GM23338 (cell line): Measurements from ENCODE around the gene SH2D3C. TPM values are rescaled to one million over a fixed set of nuclear protein-coding genes. Genes with fewer than 3 reads are reported as not detected.

Source experiments
- ATAC-seq: fragments of 200-7000 bp; cut with Tn5 transposase; 3 replicates; pipeline ENCODE4 v1.9.1; 2020
- DNase-seq: peaks from one replicate; pipeline ENCODE4 v3.0.0-alpha.2; 2015; ENCODE audit warnings: low spot score
- H2AFZ ChIP-seq: fragments of 200-600 bp; sonication (generic); 2 replicates; pipeline ENCODE4 v1.8.0; 2016; ENCODE audit warnings: antibody characterized with exemption, mild to moderate bottlenecking, moderate library complexity
- H3F3A ChIP-seq: fragments of 200-600 bp; sonication (generic); replicated peaks from 2 replicates; pipeline ENCODE4 v1.8.0; 2017; ENCODE audit warnings: antibody characterized with exemption, mixed run types, low read depth
- H3K27ac ChIP-seq: fragments of 200-600 bp; sonication (generic); 2 replicates; pipeline ENCODE4 v1.6.1; 2016; ENCODE audit warnings: low read depth
- H3K27me3 ChIP-seq: fragments of 200-600 bp; sonication (generic); 2 replicates; pipeline ENCODE4 v1.8.0; 2016; ENCODE audit warnings: mild to moderate bottlenecking, mixed run types, moderate library complexity; ENCODE audit not compliant: insufficient read depth
- H3K36me3 ChIP-seq: fragments of 200-600 bp; sonication (generic); 2 replicates; pipeline ENCODE4 v1.8.0; 2016; ENCODE audit warnings: mild to moderate bottlenecking; ENCODE audit not compliant: insufficient read depth
- H3K4me1 ChIP-seq: fragments of 200-600 bp; sonication (generic); 2 replicates; pipeline ENCODE4 v1.8.0; 2016; ENCODE audit warnings: mild to moderate bottlenecking, moderate library complexity; ENCODE audit not compliant: insufficient read depth
- H3K4me2 ChIP-seq: fragments of 200-600 bp; sonication (generic); 2 replicates; pipeline ENCODE4 v1.7.1; 2017; ENCODE audit warnings: mixed run types
- H3K4me3 ChIP-seq: fragments of 200-600 bp; sonication (generic); 2 replicates; pipeline ENCODE4 v1.6.1; 2016; ENCODE audit warnings: mixed run types
- H3K79me2 ChIP-seq: fragments of 200-600 bp; sonication (generic); replicated peaks from 2 replicates; pipeline ENCODE4 v1.8.0; 2017; ENCODE audit warnings: mild to moderate bottlenecking; ENCODE audit not compliant: insufficient read depth
- H3K9me2 ChIP-seq: fragments of 200-600 bp; sonication (generic); 2 replicates; pipeline ENCODE4 v1.8.0; 2017; ENCODE audit not compliant: insufficient read depth
- H4K20me1 ChIP-seq: fragments of 200-600 bp; sonication (generic); replicated peaks from 2 replicates; pipeline ENCODE4 v1.8.0; 2017; ENCODE audit warnings: mild to moderate bottlenecking; ENCODE audit not compliant: insufficient read depth
- H3K27ac Mint-ChIP-seq: 2 replicates; pipeline ENCODE4 v1.8.0; 2020; ENCODE audit warnings: inconsistent platforms, mild to moderate bottlenecking, moderate library complexity, mixed read lengths
- H3K27me3 Mint-ChIP-seq: 3 replicates; pipeline ENCODE4 v1.8.0; 2022; ENCODE audit warnings: low read depth, mild to moderate bottlenecking, moderate library complexity, mixed read lengths, inconsistent platforms; ENCODE audit not compliant: insufficient read depth, poor library complexity
- H3K36me3 Mint-ChIP-seq: 3 replicates; pipeline ENCODE4 v1.8.0; 2021; ENCODE audit warnings: low read depth, mild to moderate bottlenecking, inconsistent platforms, moderate library complexity, mixed read lengths
- H3K4me1 Mint-ChIP-seq: 3 replicates; pipeline ENCODE4 v1.8.0; 2020; ENCODE audit warnings: mild to moderate bottlenecking, inconsistent platforms, mixed read lengths
- H3K4me3 Mint-ChIP-seq: 3 replicates; pipeline ENCODE4 v1.8.0; 2021; ENCODE audit warnings: moderate library complexity, mild to moderate bottlenecking, inconsistent platforms, mixed read lengths
- H3K9me3 Mint-ChIP-seq: 3 replicates; pipeline ENCODE4 v1.8.0; 2020; ENCODE audit warnings: moderate library complexity, mild to moderate bottlenecking, inconsistent platforms, mixed read lengths
- CREB1 ChIP-seq: fragments of 250-450 bp; sonication (Bioruptor Pico); IDR thresholded peaks from 2 replicates; pipeline ENCODE4 v1.5.0; 2020; ENCODE audit warnings: low read depth, mild to moderate bottlenecking, moderate library complexity
- CTCF ChIP-seq, 2 experiments: fragments of 200-600 bp in 1 of 2; sonication (generic) in 1 of 2; conservative IDR thresholded peaks; 2 replicates each; pipeline versions ENCODE4 v1.5.1 to v1.6.1; 2016 to 2017; ENCODE audit warnings: antibody characterized with exemption in 2 of 2, low read depth in 2 of 2, mild to moderate bottlenecking in 2 of 2, moderate library complexity in 1 of 2
- EZH2 ChIP-seq: fragments of 200-600 bp; sonication (generic); IDR thresholded peaks from one replicate; pipeline ENCODE4 v1.8.0; 2017; ENCODE audit warnings: antibody characterized with exemption, mild to moderate bottlenecking, low read depth; ENCODE audit not compliant: unreplicated experiment
- EZH2phosphoT487 ChIP-seq: fragments of 200-600 bp; sonication (generic); IDR thresholded peaks from one replicate; pipeline ENCODE4 v1.8.1; 2018; ENCODE audit warnings: antibody characterized with exemption; ENCODE audit not compliant: unreplicated experiment
- JUNB ChIP-seq: IDR thresholded peaks from one replicate; pipeline ENCODE4 v1.6.1; 2016; ENCODE audit warnings: antibody characterized with exemption; ENCODE audit not compliant: unreplicated experiment
- NANOG ChIP-seq: IDR thresholded peaks from 2 replicates; pipeline ENCODE4 v1.6.1; 2016; ENCODE audit warnings: antibody characterized with exemption, borderline replicate concordance
- POLR2AphosphoS5 ChIP-seq: IDR thresholded peaks from 2 replicates; pipeline ENCODE4 v1.6.1; 2016; ENCODE audit warnings: antibody characterized with exemption, low read depth
- STAT1 ChIP-seq: IDR thresholded peaks from one replicate; pipeline ENCODE4 v1.6.1; 2016; ENCODE audit warnings: antibody characterized with exemption; ENCODE audit not compliant: unreplicated experiment
- ZNF114 ChIP-seq: fragments of 250-450 bp; sonication (Bioruptor Pico); IDR thresholded peaks from 2 replicates; pipeline ENCODE4 v1.5.0; 2020; ENCODE audit warnings: mild to moderate bottlenecking, moderate library complexity
- ZNF331 ChIP-seq: fragments of 250-450 bp; sonication (Bioruptor Pico); IDR thresholded peaks from 2 replicates; pipeline ENCODE4 v1.5.0; 2020; ENCODE audit warnings: low read depth, mild to moderate bottlenecking, moderate library complexity
- ZNF462 ChIP-seq: fragments of 250-450 bp; sonication (Bioruptor Pico); IDR thresholded peaks from 2 replicates; pipeline ENCODE4 v1.5.0; 2020; ENCODE audit warnings: mild to moderate bottlenecking, moderate library complexity
- polyA plus RNA-seq: library from polyadenylated mRNA; unstranded; fragments of >200 nt; fragmentation: Nextera tagmentation; extraction: Ambion mirVana; gene quantifications from 2 replicates; pipeline ENCODE4 v1.2.1, GENCODE V29; 2016
- total RNA-seq: library from RNA; depleted of rRNA; stranded (reverse); fragments of >200 nt; shearing (Covaris generic); gene quantifications from 2 replicates; pipeline ENCODE4 v1.2.3, GENCODE V29; 2014
- TF ChIP-seq, protein P1 (sequence below): IDR thresholded peaks from one replicate; pipeline ENCODE4 v1.6.1; 2018; ENCODE audit warnings: antibody characterized with exemption; ENCODE audit not compliant: unreplicated experiment
- TF ChIP-seq, protein P2 (sequence below): IDR thresholded peaks from 2 replicates; pipeline ENCODE4 v1.6.1; 2016; ENCODE audit warnings: antibody characterized with exemption

The SH2D3C gene
- total and polyA plus RNA-seq, 2 experiments from 2014 or later: 4.2 to 4.5 TPM

- Histone ChIP-seq H3K27me3 (no peaks in the 10 kb centered on the region), H3K36me3 (no peaks in the 10 kb centered on the region), H3K9me2 (peaks cover 3% of the 10 kb centered on the region; the same call in 1 of the 2 replicates), H3F3A (no peaks in the 10 kb centered on the region; the same call in 1 of the 2 replicates), H3K4me1 (no peaks in the 10 kb centered on the region), H3K4me2 (no peak overlapping the region), H3K4me3 (no peak overlapping the region), H3K79me2 (no peaks in the 10 kb centered on the region), H4K20me1 (0 out of 2 replicates have a peak, but pooled peaks cover 3% of the 10 kb centered on the region), H3K27ac (0 out of 2 replicates have a peak overlapping the region, but pooled peaks have one; percentile 39), H2AFZ (no peak overlapping the region)
- no peak for TF ChIP-seq ZNF331 (CRISPR knock-in tag)
- no peak for TF ChIP-seq ZNF462
- TF ChIP-seq ZNF114 (CRISPR knock-in tag): no peak
- TF ChIP-seq EZH2: no peak
- TF ChIP-seq, protein P1, sequence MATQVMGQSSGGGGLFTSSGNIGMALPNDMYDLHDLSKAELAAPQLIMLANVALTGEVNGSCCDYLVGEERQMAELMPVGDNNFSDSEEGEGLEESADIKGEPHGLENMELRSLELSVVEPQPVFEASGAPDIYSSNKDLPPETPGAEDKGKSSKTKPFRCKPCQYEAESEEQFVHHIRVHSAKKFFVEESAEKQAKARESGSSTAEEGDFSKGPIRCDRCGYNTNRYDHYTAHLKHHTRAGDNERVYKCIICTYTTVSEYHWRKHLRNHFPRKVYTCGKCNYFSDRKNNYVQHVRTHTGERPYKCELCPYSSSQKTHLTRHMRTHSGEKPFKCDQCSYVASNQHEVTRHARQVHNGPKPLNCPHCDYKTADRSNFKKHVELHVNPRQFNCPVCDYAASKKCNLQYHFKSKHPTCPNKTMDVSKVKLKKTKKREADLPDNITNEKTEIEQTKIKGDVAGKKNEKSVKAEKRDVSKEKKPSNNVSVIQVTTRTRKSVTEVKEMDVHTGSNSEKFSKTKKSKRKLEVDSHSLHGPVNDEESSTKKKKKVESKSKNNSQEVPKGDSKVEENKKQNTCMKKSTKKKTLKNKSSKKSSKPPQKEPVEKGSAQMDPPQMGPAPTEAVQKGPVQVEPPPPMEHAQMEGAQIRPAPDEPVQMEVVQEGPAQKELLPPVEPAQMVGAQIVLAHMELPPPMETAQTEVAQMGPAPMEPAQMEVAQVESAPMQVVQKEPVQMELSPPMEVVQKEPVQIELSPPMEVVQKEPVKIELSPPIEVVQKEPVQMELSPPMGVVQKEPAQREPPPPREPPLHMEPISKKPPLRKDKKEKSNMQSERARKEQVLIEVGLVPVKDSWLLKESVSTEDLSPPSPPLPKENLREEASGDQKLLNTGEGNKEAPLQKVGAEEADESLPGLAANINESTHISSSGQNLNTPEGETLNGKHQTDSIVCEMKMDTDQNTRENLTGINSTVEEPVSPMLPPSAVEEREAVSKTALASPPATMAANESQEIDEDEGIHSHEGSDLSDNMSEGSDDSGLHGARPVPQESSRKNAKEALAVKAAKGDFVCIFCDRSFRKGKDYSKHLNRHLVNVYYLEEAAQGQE: no peak
- TF ChIP-seq, protein P2, sequence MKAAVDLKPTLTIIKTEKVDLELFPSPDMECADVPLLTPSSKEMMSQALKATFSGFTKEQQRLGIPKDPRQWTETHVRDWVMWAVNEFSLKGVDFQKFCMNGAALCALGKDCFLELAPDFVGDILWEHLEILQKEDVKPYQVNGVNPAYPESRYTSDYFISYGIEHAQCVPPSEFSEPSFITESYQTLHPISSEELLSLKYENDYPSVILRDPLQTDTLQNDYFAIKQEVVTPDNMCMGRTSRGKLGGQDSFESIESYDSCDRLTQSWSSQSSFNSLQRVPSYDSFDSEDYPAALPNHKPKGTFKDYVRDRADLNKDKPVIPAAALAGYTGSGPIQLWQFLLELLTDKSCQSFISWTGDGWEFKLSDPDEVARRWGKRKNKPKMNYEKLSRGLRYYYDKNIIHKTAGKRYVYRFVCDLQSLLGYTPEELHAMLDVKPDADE: no peak
- no peak for TF ChIP-seq NANOG
- no peak for TF ChIP-seq CTCF (conservative IDR thresholded peaks at IDR 0.05; ENCODE audit: low read depth in 2 of 2)
- TF ChIP-seq POLR2AphosphoS5: no peak
- no peak for TF ChIP-seq EZH2phosphoT487
- no peak for TF ChIP-seq CREB1 (CRISPR knock-in tag)
- TF ChIP-seq JUNB: no peak
- TF ChIP-seq STAT1: no peak
- H3K4me1 Mint-ChIP-seq: no peaks in the 10 kb centered on the region
- peaks cover 22% of the 10 kb centered on the region for H3K36me3 Mint-ChIP-seq
- no peak overlapping the region for H3K27ac Mint-ChIP-seq
- no peak for DNase-seq
- H3K27me3 Mint-ChIP-seq: peaks cover 10% of the 10 kb centered on the region
- ATAC-seq: no peak
- H3K9me3 Mint-ChIP-seq: no peaks in the 10 kb centered on the region
- no peak overlapping the region for H3K4me3 Mint-ChIP-seq
Measured at GRCh38 chr9:127693143-127693542, 85.3 kb downstream of the SH2D3C start.
